GM23338 (cell line): ENCODE measurements around the gene CCT5. TPM values are rescaled to one million over a fixed set of nuclear protein-coding genes. Genes with fewer than 3 reads are reported as not detected.

Experiments
- ATAC-seq: fragments of 200-7000 bp; cut with Tn5 transposase; 3 replicates; pipeline ENCODE4 v1.9.1; 2020
- DNase-seq: peaks from one replicate; pipeline ENCODE4 v3.0.0-alpha.2; 2015; ENCODE audit warnings: low spot score
- H2AFZ ChIP-seq: fragments of 200-600 bp; sonication (generic); 2 replicates; pipeline ENCODE4 v1.8.0; 2016; ENCODE audit warnings: antibody characterized with exemption, mild to moderate bottlenecking, moderate library complexity
- H3F3A ChIP-seq: fragments of 200-600 bp; sonication (generic); replicated peaks from 2 replicates; pipeline ENCODE4 v1.8.0; 2017; ENCODE audit warnings: antibody characterized with exemption, mixed run types, low read depth
- H3K27ac ChIP-seq: fragments of 200-600 bp; sonication (generic); 2 replicates; pipeline ENCODE4 v1.6.1; 2016; ENCODE audit warnings: low read depth
- H3K27me3 ChIP-seq: fragments of 200-600 bp; sonication (generic); 2 replicates; pipeline ENCODE4 v1.8.0; 2016; ENCODE audit warnings: mild to moderate bottlenecking, mixed run types, moderate library complexity; ENCODE audit not compliant: insufficient read depth
- H3K36me3 ChIP-seq: fragments of 200-600 bp; sonication (generic); 2 replicates; pipeline ENCODE4 v1.8.0; 2016; ENCODE audit warnings: mild to moderate bottlenecking; ENCODE audit not compliant: insufficient read depth
- H3K4me1 ChIP-seq: fragments of 200-600 bp; sonication (generic); 2 replicates; pipeline ENCODE4 v1.8.0; 2016; ENCODE audit warnings: mild to moderate bottlenecking, moderate library complexity; ENCODE audit not compliant: insufficient read depth
- H3K4me2 ChIP-seq: fragments of 200-600 bp; sonication (generic); 2 replicates; pipeline ENCODE4 v1.7.1; 2017; ENCODE audit warnings: mixed run types
- H3K4me3 ChIP-seq: fragments of 200-600 bp; sonication (generic); 2 replicates; pipeline ENCODE4 v1.6.1; 2016; ENCODE audit warnings: mixed run types
- H3K79me2 ChIP-seq: fragments of 200-600 bp; sonication (generic); replicated peaks from 2 replicates; pipeline ENCODE4 v1.8.0; 2017; ENCODE audit warnings: mild to moderate bottlenecking; ENCODE audit not compliant: insufficient read depth
- H3K9me2 ChIP-seq: fragments of 200-600 bp; sonication (generic); 2 replicates; pipeline ENCODE4 v1.8.0; 2017; ENCODE audit not compliant: insufficient read depth
- H4K20me1 ChIP-seq: fragments of 200-600 bp; sonication (generic); replicated peaks from 2 replicates; pipeline ENCODE4 v1.8.0; 2017; ENCODE audit warnings: mild to moderate bottlenecking; ENCODE audit not compliant: insufficient read depth
- H3K27ac Mint-ChIP-seq: 2 replicates; pipeline ENCODE4 v1.8.0; 2020; ENCODE audit warnings: inconsistent platforms, mild to moderate bottlenecking, moderate library complexity, mixed read lengths
- H3K27me3 Mint-ChIP-seq: 3 replicates; pipeline ENCODE4 v1.8.0; 2022; ENCODE audit warnings: low read depth, mild to moderate bottlenecking, moderate library complexity, mixed read lengths, inconsistent platforms; ENCODE audit not compliant: insufficient read depth, poor library complexity
- H3K36me3 Mint-ChIP-seq: 3 replicates; pipeline ENCODE4 v1.8.0; 2021; ENCODE audit warnings: low read depth, mild to moderate bottlenecking, inconsistent platforms, moderate library complexity, mixed read lengths
- H3K4me1 Mint-ChIP-seq: 3 replicates; pipeline ENCODE4 v1.8.0; 2020; ENCODE audit warnings: mild to moderate bottlenecking, inconsistent platforms, mixed read lengths
- H3K4me3 Mint-ChIP-seq: 3 replicates; pipeline ENCODE4 v1.8.0; 2021; ENCODE audit warnings: moderate library complexity, mild to moderate bottlenecking, inconsistent platforms, mixed read lengths
- H3K9me3 Mint-ChIP-seq: 3 replicates; pipeline ENCODE4 v1.8.0; 2020; ENCODE audit warnings: moderate library complexity, mild to moderate bottlenecking, inconsistent platforms, mixed read lengths
- JUNB ChIP-seq: IDR thresholded peaks from one replicate; pipeline ENCODE4 v1.6.1; 2016; ENCODE audit warnings: antibody characterized with exemption; ENCODE audit not compliant: unreplicated experiment
- ZNF331 ChIP-seq: fragments of 250-450 bp; sonication (Bioruptor Pico); IDR thresholded peaks from 2 replicates; pipeline ENCODE4 v1.5.0; 2020; ENCODE audit warnings: low read depth, mild to moderate bottlenecking, moderate library complexity
- ZNF462 ChIP-seq: fragments of 250-450 bp; sonication (Bioruptor Pico); IDR thresholded peaks from 2 replicates; pipeline ENCODE4 v1.5.0; 2020; ENCODE audit warnings: mild to moderate bottlenecking, moderate library complexity
- polyA plus RNA-seq: library from polyadenylated mRNA; unstranded; fragments of >200 nt; fragmentation: Nextera tagmentation; extraction: Ambion mirVana; gene quantifications from 2 replicates; pipeline ENCODE4 v1.2.1, GENCODE V29; 2016
- total RNA-seq: library from RNA; depleted of rRNA; stranded (reverse); fragments of >200 nt; shearing (Covaris generic); gene quantifications from 2 replicates; pipeline ENCODE4 v1.2.3, GENCODE V29; 2014
- TF ChIP-seq, protein P1 (sequence below), 2 experiments: fragments of 200-600 bp in 1 of 2; sonication (generic) in 1 of 2; conservative IDR thresholded peaks; 2 replicates each; pipeline versions ENCODE4 v1.5.1 to v1.6.1; 2016 to 2017; ENCODE audit warnings: antibody characterized with exemption in 2 of 2, low read depth in 2 of 2, mild to moderate bottlenecking in 2 of 2, moderate library complexity in 1 of 2
- TF ChIP-seq, protein P2 (sequence below): IDR thresholded peaks from one replicate; pipeline ENCODE4 v1.6.1; 2018; ENCODE audit warnings: antibody characterized with exemption; ENCODE audit not compliant: unreplicated experiment

CCT5 gene
- total and polyA plus RNA-seq, 2 experiments from 2014 or later, result 576 to 661 TPM

DNA sequence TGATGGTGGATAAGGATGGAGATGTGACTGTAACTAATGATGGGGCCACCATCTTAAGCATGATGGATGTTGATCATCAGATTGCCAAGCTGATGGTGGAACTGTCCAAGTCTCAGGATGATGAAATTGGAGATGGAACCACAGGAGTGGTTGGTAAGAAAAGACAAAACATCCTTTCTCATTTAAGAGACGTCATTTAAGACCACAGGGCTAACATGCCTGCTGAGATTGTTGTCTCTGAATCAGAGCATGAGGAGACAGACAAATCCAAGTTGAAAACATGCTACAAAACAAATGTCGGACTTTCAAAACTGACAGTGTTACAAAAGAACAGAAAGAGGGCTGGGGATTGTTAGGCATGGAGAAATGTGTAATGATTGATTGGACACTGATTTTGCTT, 4.6 kb downstream of the CCT5 start:
- TF ChIP-seq, protein P1, sequence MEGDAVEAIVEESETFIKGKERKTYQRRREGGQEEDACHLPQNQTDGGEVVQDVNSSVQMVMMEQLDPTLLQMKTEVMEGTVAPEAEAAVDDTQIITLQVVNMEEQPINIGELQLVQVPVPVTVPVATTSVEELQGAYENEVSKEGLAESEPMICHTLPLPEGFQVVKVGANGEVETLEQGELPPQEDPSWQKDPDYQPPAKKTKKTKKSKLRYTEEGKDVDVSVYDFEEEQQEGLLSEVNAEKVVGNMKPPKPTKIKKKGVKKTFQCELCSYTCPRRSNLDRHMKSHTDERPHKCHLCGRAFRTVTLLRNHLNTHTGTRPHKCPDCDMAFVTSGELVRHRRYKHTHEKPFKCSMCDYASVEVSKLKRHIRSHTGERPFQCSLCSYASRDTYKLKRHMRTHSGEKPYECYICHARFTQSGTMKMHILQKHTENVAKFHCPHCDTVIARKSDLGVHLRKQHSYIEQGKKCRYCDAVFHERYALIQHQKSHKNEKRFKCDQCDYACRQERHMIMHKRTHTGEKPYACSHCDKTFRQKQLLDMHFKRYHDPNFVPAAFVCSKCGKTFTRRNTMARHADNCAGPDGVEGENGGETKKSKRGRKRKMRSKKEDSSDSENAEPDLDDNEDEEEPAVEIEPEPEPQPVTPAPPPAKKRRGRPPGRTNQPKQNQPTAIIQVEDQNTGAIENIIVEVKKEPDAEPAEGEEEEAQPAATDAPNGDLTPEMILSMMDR (conservative IDR thresholded peaks at IDR 0.05; ENCODE audit: low read depth in 2 of 2), result no peak
- TF ChIP-seq ZNF331 (CRISPR knock-in tag) (no peak), ZNF462 (CRISPR knock-in tag) (no peak), JUNB (no peak)
- TF ChIP-seq, protein P2, sequence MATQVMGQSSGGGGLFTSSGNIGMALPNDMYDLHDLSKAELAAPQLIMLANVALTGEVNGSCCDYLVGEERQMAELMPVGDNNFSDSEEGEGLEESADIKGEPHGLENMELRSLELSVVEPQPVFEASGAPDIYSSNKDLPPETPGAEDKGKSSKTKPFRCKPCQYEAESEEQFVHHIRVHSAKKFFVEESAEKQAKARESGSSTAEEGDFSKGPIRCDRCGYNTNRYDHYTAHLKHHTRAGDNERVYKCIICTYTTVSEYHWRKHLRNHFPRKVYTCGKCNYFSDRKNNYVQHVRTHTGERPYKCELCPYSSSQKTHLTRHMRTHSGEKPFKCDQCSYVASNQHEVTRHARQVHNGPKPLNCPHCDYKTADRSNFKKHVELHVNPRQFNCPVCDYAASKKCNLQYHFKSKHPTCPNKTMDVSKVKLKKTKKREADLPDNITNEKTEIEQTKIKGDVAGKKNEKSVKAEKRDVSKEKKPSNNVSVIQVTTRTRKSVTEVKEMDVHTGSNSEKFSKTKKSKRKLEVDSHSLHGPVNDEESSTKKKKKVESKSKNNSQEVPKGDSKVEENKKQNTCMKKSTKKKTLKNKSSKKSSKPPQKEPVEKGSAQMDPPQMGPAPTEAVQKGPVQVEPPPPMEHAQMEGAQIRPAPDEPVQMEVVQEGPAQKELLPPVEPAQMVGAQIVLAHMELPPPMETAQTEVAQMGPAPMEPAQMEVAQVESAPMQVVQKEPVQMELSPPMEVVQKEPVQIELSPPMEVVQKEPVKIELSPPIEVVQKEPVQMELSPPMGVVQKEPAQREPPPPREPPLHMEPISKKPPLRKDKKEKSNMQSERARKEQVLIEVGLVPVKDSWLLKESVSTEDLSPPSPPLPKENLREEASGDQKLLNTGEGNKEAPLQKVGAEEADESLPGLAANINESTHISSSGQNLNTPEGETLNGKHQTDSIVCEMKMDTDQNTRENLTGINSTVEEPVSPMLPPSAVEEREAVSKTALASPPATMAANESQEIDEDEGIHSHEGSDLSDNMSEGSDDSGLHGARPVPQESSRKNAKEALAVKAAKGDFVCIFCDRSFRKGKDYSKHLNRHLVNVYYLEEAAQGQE, result no peak
- ATAC-seq (no peak), DNase-seq (no peak)
- Histone ChIP-seq H3K27me3 (no peaks in the 10 kb centered on the region), H3K4me1 (peaks cover 12% of the 10 kb centered on the region), H3K36me3 (peaks cover 64% of the 10 kb centered on the region), H2AFZ (no peak overlapping the region), H3K9me2 (no peaks in the 10 kb centered on the region), H4K20me1 (peaks cover 65% of the 10 kb centered on the region), H3K4me2 (no peak overlapping the region), H3K79me2 (peaks cover 88% of the 10 kb centered on the region), H3K27ac (no peak overlapping the region), H3F3A (peaks cover 20% of the 10 kb centered on the region; the same call in 1 of the 2 replicates), H3K4me3 (no peak overlapping the region)
- Mint-ChIP-seq H3K4me1 (peaks cover 17% of the 10 kb centered on the region), H3K9me3 (no peaks in the 10 kb centered on the region; the same call in 2 of the 3 replicates), H3K36me3 (peaks cover 90% of the 10 kb centered on the region), H3K27me3 (peaks cover 9% of the 10 kb centered on the region), H3K4me3 (no peak overlapping the region; the same call in 2 of the 3 replicates), H3K27ac (no peak overlapping the region; the same call in 1 of the 2 replicates)
